Stimulated activated CD8-positive, alpha-beta memory T cell treated with anti-CD3 and anti-CD28 coated beads, Interleukin-15, amount 100 ng/mL, for 4 hours (primary cell): ENCODE results near the gene RBPMS2.

ENCODE experiments used
- DNase-seq, 2 donors: peaks; one replicate each; pipeline ENCODE4 v3.0.0-alpha.2; 2020; ENCODE audit warnings: low read depth in 2 of 2

RBPMS2 gene

DNA sequence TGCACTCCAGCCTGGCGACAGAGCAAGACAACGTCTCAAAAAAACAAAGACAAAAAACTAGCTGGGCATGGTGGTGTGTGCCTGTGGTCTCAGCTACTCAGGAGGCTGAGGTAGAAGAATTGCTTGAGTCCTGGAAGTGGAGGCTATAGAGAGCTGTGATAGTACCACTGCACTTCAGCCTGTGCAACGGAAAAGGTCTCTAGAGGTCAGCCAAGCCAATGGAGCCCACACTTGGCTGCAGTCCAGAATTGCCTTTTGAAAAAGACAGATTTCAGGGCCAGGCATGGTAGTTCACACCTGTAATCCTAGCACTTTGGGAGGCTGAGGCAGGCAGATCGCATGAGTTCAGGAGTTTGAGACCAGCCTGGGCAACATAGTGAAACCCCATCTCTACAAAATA is 8.4 kb upstream of the RBPMS2 start:
- no peak for DNase-seq

DNA sequence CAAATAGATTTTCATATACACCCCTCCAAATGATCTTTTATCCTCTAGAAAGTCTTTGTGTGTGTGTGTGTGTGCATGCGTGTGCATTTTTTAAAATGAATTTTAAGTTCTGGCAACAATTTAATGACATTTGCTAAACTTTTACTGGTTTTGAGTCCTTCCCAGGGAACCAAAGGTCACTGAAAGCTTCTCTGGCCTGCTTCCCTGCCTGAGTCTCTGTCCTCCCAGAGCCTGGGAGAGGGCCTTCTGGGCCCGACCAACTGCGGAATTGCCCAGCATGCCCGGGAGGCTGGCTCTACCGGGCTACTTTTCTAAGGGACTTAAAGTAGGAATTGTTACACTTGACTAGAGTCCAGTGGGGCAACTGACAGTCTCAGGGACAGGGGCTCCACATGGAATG is 7.4 kb upstream of the RBPMS2 start:
- DNase-seq: no peak

DNA sequence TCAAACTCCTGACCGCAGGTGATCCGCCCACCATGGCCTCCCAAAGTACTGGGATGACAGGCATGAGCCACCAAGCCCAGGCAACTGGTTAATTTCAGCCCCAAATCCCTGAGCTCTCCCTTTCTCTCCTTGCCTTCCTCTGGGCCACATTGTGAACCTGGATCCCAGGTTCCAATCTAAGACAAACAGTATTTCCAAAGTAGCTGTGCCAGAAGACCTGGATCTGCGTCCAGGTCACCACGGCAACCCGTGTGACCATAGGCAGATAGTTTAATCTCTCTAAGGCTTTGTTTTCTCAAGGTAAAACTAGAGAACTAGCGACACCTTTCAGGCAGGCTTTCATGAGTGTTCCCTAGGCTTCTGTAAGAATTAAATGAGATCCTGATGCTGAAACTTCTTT is 5.9 kb upstream of the RBPMS2 start:
- no peak for DNase-seq

DNA sequence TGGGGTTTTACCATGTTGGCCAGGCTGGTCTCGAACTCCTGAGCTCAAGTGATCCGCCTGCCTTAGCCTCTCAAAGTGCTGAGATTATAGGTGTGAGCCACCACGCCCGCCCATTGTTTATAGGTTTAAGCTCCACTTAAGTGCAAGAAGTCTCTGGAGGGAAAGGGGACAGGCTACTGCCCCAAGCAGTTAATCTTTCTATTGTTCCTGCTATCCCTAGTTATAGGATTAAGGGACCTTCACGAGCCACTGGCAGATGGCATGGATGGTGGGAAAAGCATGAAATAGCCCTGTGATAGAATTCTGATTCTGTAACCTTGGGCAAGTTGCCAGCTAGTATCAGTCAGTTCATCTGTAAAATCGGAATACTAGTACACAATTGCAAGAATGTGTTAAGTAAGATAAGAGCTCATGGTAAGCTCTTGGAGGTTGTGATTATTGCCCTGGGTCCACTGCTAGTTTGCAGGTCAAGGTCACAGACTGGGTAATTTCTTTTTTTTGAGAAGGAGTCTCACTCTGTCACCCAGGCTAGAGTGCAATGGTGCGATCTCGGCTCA is 5.3 kb upstream of the RBPMS2 start:
- DNase-seq: no peak

DNA sequence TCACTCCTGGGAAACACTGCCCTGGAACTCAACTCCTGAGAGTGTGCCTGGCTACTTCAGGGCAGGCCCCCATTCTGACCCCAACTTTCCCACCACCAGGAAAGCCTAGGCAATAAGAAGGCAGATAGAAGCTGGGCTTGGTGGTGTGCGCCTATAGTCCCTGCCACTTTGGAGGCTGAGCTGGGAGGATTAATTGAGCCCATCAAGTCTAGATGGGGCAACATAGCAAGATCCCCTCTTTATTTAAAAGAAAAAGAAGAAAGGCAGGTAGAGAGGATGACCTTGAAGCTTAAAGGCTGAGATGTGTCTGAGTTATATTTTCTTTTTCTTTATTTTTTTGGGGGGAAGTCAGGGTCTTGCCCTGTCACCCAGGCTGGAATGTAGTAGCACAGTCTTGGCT is 4.2 kb upstream of the RBPMS2 start:
- no peak for DNase-seq

DNA sequence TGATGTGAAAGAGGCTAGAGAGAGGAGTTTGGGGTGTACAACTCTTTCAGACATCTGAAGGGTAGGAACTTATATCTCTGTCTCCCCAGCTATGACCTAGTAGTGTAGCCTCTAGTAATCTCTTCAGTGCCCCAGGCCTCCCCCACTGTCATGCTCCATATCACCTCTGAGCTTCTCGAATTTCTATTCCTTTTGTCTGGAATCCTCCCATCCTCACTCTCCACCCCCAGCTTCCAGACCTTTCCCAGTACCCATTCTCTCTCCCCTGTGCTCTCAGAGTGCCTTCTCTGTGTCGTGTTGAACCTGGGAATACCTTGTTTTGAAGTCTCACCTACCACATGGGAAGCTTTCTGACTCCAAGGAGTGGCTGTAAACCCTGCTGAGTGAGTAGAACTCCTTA is 3.6 kb upstream of the RBPMS2 start:
- DNase-seq: no peak

DNA sequence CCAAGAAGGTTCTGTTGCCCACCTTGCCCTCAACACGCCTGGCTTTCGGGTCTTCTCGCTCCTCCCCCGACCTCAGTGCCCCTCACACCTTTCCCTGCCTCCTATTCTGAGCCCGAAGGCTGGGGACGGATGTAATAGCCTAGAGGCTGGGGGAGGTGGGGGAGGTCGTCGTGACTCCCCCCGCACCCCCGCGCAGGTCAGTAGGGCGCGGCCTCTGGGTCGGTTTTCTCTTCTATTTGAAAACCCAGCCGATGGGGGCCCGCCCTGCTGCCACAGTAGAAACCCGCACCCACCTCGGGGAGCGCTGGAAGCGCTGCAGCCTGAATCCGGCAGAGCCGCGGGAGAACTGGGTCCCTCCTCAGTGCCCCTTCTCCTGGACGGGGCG is 1.0 kb upstream of the RBPMS2 start:
- no peak for DNase-seq

DNA sequence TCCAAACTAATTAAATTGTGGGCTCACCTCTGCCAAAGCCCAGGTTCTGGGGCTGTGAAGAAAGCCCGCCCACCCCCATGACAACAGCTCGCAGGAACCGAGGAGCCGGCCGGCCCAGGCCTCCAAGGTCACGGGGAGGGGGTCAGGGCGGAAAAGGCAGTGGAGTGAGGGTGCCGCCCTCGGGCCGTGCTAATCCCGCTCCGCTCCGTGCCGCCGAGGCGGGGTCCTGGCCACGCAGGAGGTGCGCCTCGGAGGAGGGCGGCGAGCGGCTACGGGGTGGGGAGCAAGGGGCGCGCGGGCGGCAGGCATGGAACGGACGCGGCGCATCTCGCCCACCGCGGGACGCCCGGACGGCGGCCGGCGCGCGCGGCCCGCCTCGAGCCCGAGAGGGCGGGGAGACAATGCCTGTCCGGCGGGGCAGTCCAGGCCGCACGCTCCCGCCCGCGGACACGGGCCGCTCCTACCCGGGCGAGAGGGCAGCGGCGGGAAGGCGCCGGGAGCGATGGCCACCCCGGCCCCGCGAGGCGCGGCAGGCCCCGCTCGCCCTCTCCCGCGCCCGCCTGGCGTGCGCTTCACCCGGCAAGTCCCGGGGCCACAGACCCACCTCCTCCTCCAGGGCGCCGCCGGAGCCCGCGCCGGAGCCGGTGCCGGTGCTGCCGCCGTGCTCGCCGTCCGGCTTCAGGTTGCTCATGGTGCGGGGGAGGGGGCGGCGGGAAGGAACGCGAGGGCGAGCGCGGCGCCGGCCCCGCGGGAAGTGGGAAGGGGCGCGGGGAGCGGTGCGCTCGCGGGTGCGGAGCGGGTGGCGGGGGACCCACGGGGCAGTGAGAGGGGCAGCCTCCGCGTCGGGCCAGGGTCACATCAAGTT is 528 bp downstream of the RBPMS2 start:
- DNase-seq: no peak

DNA sequence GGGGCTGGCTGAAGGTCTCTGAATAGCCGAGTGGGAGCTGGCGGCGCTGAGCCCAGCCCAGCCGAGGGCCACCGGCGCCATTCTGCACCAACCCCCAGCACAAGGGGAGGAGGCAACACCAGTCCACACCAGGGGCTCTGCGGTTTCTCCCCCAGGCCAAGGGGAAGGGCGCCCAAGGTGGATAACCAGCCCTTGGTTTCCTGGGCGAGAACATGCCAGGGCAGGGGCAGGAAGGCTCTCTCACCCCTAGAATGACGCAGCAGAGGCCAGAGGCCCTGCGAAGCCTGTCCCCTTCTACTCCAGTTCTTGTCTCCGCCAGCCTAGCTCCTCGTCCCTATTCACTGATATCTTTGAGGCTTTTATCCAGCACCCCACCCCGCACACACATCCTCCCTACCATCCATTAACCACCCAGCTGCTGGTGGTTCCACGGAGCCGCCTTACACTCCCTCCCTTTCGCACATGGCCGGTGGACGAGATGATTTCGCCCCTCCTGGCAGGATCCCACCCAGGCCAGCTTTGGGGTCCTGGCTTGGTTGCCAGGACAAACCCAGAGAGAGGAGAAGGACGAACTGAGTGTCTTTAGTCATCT is 1.3 kb downstream of the RBPMS2 start:
- no peak for DNase-seq

DNA sequence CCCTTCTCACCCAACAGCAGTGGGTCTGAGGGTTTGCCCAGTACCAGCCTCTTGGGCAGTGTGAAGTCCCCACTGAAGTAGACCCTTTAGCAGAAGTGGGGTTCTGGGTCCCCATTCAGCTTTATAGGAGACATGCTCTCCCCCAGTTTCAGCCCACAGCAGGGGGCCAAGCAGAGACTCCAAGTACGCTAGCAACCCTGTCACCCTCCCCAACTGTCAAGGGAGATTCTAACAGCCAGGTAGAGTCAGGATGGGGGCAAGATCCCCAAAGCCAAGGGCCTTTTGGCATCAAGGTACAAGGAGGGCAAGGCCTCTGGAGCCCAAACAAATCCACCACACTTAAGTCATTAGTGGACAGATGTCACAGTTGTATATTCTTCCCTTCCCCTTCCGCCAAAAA is 1.8 kb downstream of the RBPMS2 start:
- DNase-seq: no peak

DNA sequence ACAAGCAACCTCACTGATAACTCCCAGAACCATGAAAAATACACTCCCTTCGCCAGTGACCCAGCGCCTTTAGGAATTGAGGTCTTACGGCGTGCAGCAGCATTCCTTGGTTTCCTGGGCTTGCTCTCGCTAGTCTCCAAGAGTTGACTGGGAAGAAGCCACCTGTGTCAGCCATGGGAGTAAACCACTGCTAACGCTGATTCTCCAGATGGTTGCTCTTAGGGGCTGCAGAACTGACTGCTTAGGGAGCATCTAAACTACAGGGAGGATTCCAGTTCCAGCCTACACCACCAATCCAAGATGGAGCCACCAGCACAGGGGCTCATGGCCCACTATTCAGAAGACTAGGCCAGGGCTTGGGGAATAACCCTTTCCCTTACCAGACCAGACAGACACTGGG is 2.4 kb downstream of the RBPMS2 start:
- DNase-seq: no peak

DNA sequence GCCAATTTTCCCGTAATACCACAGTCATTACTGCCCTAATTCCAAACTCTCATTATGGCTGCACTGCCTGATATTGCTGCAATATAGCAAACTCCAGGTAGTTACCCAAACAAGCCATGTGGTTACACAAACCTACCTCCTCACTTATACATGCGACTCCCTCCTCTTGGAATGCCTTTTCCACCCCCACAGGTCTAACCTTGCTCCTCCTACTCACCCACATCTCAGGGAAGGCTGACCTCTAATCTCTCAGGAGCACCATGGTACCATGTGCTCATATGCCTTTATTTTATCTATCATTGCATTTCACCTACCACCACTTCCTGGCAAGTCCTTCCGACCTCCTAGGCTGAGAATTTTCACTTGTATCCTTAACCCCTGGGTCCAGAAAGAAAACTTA is 2.9 kb downstream of the RBPMS2 start:
- DNase-seq: no peak

DNA sequence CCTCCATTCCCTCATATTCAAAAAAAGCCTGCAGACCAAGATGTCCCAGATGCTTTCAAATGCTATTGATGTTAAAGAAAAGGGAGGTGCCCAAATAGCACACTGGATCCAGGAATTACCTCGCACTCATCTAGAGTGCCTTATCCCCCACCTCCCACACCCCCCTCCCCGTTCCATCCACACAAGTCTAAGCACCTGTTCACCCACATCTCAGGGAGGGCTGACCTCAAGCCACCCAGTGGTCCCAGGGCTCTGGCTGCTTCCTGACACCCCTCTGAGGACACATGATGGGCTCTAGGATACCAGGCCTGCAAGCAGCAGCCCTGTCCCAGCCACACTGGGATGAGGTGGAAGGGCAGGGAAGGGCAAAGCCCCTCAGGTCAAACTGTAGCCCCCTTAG is 4.8 kb downstream of the RBPMS2 start:
- no peak for DNase-seq

DNA sequence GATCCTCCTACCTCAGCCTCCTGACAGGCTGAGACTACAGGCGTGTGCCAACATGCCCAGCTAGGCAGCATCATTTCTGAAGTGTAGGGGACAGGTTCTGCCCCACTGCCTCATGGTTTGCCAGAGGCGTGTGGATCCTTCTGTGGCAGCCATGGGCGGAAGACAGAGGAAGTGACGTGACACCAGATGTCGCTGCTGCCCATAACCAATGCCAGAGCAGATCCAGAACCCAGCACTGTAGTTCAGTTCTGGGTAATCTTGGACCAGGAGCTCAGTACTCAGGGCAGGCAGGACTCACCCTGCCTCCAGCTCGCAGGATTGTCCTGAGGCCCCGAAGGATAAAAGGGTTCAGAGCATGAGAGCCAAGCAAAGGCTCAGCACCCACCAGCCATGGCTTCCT is 8.2 kb downstream of the RBPMS2 start:
- no peak for DNase-seq

DNA sequence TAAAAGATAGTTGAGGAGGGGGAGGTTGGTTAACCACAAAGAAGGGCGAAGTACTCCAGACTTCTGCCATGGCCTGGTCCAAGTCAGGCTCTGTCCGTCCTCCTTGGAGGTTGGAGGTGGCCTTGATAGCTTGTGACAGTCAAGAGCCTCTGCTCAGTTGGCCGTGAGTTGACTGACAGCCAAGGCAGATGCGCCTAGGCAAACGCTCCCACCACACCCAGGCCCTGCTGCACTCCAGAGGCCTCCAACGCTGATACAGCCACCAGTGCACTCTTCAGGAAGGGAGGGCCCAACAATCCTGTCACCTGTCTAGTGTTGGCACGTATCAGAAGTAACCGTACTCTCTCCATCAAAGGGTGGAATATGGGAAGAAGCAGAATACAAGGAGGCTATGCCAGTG is 9.3 kb downstream of the RBPMS2 start:
- no peak for DNase-seq

DNA sequence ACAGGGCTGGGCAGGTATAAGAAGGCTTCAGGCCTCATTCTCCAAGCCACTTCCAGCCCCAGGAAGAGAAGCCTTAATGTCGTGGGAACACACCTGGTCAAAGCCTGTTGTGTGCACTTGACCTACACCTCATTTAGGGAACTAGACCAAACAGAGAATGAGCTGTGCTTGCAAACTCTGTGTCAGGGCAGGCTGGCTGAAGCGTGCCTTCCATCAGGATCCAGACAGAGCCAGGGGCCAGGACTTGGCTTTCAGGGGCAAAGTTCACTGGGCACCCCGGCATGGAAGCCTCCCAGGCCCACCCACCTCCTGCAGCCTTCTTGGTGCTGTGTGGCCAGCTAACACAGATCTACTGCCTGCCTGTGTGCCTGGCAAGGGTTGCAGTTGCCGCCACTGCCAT is 11.5 kb downstream of the RBPMS2 start:
- no peak for DNase-seq

DNA sequence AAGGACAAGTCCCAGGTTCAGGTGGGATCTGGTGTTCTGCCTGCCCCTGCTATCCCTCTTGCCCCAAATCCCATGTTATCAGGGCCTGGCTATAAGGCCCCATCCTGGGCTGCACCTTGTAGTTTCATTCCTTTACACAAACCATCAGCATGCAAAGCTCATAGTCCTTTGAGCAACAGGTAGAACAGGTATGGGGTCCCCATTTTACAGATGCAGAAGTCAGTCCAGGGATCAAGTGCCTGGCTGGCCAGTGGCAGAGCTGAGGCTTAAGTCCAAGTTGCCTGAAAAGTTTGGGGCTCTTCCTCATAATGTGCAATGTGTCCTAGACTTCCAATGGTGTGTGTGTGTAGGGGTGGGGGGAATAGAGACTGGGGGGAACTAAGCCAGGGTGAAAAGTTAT is 11.9 kb downstream of the RBPMS2 start:
- no peak for DNase-seq

DNA sequence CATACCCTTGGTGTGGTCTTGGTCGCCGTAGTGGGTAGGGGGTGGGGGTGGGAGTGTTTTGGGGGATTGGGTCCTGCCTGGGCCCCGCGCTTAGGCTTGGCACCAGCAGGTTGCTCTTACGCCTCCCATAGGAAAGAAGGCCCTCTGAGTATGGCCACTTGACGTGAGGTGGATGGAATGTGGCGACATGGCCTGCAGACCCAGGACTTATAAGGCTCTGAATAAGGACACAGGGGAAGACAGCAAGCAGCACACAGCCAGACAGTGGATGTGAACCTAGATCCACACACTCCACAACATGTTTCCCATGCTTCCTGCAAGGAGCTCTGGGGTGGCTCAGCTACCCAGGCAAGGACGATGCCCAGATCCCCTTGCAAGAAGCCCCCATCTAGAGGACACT is 12.4 kb downstream of the RBPMS2 start:
- no peak for DNase-seq

DNA sequence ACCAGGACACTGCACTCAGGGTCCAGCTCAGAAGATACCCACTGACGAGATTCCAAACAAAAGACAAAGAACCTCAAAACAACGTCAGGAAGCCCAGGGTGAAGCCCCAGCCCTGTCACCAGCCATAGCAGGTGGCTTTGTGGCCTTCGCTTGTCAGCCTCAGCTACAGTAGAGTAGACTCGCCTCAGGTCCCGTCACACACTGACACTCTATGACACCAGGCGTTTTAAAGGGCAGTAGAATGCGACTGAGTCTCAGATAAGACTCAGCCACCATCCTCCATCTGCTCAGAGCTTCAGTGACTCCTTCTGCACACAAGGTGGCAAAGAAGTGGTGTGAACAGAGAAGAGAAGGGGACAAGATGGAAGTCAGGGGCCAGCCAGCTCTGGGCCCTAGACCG is 12.8 kb downstream of the RBPMS2 start:
- DNase-seq: no peak

DNA sequence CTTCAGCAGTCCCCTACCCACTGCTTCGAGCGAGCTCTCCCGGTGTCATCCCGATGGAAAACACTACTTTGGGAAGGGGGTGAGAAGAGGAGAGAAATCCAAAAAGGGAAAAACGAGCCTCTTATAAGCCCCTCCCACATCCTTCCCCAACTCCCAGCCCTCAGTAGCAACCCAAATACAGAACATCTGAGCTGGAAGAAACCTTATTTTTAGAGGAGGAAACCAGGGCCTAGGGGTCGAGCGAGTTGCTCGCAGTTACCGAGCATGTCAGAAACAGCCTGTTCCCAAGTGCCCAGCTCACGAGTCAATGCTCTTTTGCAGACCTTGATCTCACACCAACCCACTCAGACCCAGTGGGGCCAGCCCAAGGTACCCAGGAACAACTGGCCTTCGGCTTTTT is 14.2 kb downstream of the RBPMS2 start:
- DNase-seq: no peak

DNA sequence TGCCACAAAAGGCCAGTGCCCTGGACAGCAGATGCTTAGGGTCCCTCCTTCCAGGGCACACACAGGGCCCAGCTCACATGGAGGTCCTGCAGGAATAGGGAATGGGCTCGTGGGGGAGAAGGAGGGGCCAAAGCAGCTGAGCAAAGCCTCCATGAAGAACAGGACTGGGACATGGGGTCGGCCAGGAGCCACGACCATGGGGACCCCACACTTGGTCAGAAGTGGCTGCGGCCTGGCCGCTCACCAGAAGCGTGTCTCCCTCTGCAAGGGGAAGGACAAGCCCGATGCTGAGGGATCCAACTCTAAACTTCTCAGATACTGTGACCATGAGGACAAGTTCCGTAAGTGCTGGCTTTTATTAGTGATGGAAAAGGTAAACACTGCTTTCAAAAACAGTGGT is 15.3 kb downstream of the RBPMS2 start:
- no peak for DNase-seq

DNA sequence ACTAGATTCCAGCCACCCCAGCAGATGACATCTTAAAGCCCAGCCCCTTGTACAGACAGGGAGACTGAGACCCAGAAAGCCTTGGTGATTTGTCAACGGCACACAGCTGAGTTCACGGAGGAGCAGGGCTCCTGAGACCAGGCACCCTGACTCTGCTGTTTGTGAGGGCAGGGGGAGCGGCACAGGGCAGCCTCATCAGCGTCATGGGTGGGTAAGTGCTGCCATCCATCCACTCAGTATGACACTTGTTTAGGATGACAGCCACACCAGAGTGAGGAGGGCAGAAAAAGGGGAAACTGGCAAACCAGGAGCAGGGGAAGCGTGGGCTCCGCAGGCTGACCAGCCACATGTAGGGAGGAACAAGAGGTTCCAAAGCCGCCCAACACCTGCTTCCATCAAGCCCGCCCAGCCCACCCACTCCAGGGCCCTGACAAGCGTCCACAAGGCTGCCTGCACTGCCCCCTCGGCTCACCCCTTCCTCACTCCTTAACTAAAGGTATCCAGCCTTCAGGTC is 19.9 kb downstream of the RBPMS2 start:
- no peak for DNase-seq
